Keratinocyte (primary cell): Measurements from ENCODE around the gene ADGRD1. TPM values are rescaled to one million over a fixed set of nuclear protein-coding genes. Genes with fewer than 3 reads are reported as not detected.

ENCODE experiments used
- DNase-seq: peaks from one replicate; pipeline ENCODE4 v3.0.0-alpha.2; 2011; ENCODE audit warnings: low read depth, missing footprints, low spot score
- FAIRE-seq: peaks from 2 replicates; lab custom pipeline; 2011; peaks lifted over from hg19 to GRCh38; lab: Jason Lieb, UNC
- H2AFZ ChIP-seq: 2 replicates; pipeline ENCODE4 v1.6.0; 2012; ENCODE audit warnings: low read length, control low read depth, inconsistent platforms; ENCODE audit not compliant: control insufficient read depth
- H3K27ac ChIP-seq: 2 replicates; pipeline ENCODE4 v1.5.1; 2011; ENCODE audit warnings: low read length; ENCODE audit not compliant: control insufficient read depth, insufficient read depth
- H3K27me3 ChIP-seq: 3 replicates; pipeline ENCODE4 v1.6.0; 2011; ENCODE audit warnings: low read length; ENCODE audit not compliant: control insufficient read depth, insufficient read depth; ENCODE audit errors: extremely low read depth
- H3K36me3 ChIP-seq, 2 experiments: 2 replicates in 1 of 2; 3 replicates in 1 of 2; pipeline ENCODE4 v1.5.1; 2011; ENCODE audit warnings: low read length in 2 of 2, mild to moderate bottlenecking in 1 of 2; ENCODE audit not compliant: control insufficient read depth in 2 of 2, insufficient read depth in 2 of 2; ENCODE audit errors: extremely low read depth in 1 of 2
- H3K4me1 ChIP-seq: 3 replicates; pipeline ENCODE4 v1.5.1; 2011; ENCODE audit warnings: low read length; ENCODE audit not compliant: control insufficient read depth, insufficient read depth; ENCODE audit errors: extremely low read depth
- H3K4me2 ChIP-seq: 3 replicates; pipeline ENCODE4 v1.6.0; 2011; ENCODE audit warnings: low read depth, low read length; ENCODE audit not compliant: control insufficient read depth, insufficient read depth; ENCODE audit errors: extremely low read depth
- H3K4me3 ChIP-seq, 3 experiments: fragments of 200-600 bp in 1 of 3; sonication (generic) in 1 of 3; 2 replicates in 2 of 3; 3 replicates in 1 of 3; pipeline ENCODE4 v1.5.1; 2011 to 2016; ENCODE audit warnings: low read length in 3 of 3, mild to moderate bottlenecking in 3 of 3, control low read depth in 2 of 3, inconsistent platforms in 1 of 3, low read depth in 1 of 3, mixed read lengths in 1 of 3, mixed run types in 1 of 3, moderate library complexity in 1 of 3; ENCODE audit not compliant: control insufficient read depth in 2 of 3, insufficient read depth in 2 of 3; ENCODE audit errors: extremely low read depth in 1 of 3
- H3K79me2 ChIP-seq: 2 replicates; pipeline ENCODE4 v1.6.0; 2012; ENCODE audit warnings: low read length; ENCODE audit not compliant: control insufficient read depth, insufficient read depth
- H3K9ac ChIP-seq: 3 replicates; pipeline ENCODE4 v1.6.0; 2011; ENCODE audit warnings: low read length; ENCODE audit not compliant: control insufficient read depth, insufficient read depth; ENCODE audit errors: extremely low read depth
- H3K9me1 ChIP-seq: 3 replicates; pipeline ENCODE4 v1.6.0; 2011; ENCODE audit warnings: low read length; ENCODE audit not compliant: control insufficient read depth, insufficient read depth; ENCODE audit errors: extremely low read depth
- H3K9me3 ChIP-seq: 2 replicates; pipeline ENCODE4 v1.5.1; 2012; ENCODE audit warnings: low read depth, low read length; ENCODE audit not compliant: control insufficient read depth
- H4K20me1 ChIP-seq: 3 replicates; pipeline ENCODE4 v1.6.0; 2011; ENCODE audit warnings: low read length; ENCODE audit not compliant: control insufficient read depth, insufficient read depth; ENCODE audit errors: extremely low read depth
- EZH2 ChIP-seq: IDR thresholded peaks from one replicate; pipeline ENCODE4 v1.6.1; 2012; ENCODE audit warnings: inconsistent platforms, mild to moderate bottlenecking, low read length, moderate library complexity
- dilution Hi-C: fragments of 300-500 bp; cut with MboI; formaldehyde crosslinking; loops from one replicate; pipeline ENCODE4 v1.7.0; 2020; ENCODE audit warnings: low sequenced_read_pairs; ENCODE audit not compliant: extremely low pct_ligation_motif_present
- polyA plus RNA-seq, 5 experiments: library from polyadenylated mRNA; depleted of rRNA in 3 of 5; stranded (reverse) in 3 of 5; stranded (forward) in 1 of 5; unstranded in 1 of 5; fragments of >200 nt; gene quantifications; 1 replicate in 1 of 5; 2 replicates in 3 of 5; 3 replicates in 1 of 5; pipeline versions ENCODE4 v1.2.1 to v1.2.3, GENCODE V29; 2011 to 2012; ENCODE audit warnings: missing spikeins in 2 of 5, low read depth in 1 of 5, low replicate concordance in 1 of 5
- TF ChIP-seq, protein P1 (sequence below), 3 experiments: IDR thresholded peaks in 1 of 3; conservative IDR thresholded peaks in 1 of 3; optimal IDR thresholded peaks in 1 of 3; 2 replicates in 2 of 3; 3 replicates in 1 of 3; pipeline versions ENCODE3 to v1.5.1; 2011; ENCODE audit warnings: low read length in 3 of 3, mild to moderate bottlenecking in 3 of 3, moderate library complexity in 2 of 3, control low read depth in 1 of 3, inconsistent platforms in 1 of 3; ENCODE audit not compliant: insufficient read depth in 2 of 3; ENCODE audit errors: extremely low read depth in 1 of 3

Gene ADGRD1
- polyA plus RNA-seq, 1 donor (not counting 4 experiments of a cell fraction or from before 2014, with no cell fraction given), result not detected

DNA sequence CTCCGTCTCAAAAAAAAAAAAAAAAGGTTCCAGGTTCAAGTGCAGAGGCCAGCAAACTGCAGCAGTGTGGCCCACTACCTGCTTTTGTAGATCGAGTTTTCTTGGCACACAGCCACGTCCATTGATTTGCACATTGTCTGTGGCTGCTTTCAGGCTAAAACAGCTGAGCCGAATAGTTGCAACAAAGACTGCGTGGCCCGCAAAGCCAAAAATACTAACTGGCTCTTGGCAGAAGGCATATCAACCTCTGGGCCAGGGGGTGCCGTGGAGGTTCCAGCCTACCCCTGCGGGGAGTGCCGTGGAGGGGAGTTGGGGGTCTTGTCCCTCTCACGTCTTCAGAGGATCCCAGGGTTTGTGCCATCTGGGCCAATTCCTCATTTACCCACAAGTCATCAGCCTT, 170.1 kb downstream of the ADGRD1 start:
- DNase-seq, result no peak
- H3K9me3 ChIP-seq, result no peaks in the 10 kb centered on the region
- no peak for FAIRE-seq

DNA sequence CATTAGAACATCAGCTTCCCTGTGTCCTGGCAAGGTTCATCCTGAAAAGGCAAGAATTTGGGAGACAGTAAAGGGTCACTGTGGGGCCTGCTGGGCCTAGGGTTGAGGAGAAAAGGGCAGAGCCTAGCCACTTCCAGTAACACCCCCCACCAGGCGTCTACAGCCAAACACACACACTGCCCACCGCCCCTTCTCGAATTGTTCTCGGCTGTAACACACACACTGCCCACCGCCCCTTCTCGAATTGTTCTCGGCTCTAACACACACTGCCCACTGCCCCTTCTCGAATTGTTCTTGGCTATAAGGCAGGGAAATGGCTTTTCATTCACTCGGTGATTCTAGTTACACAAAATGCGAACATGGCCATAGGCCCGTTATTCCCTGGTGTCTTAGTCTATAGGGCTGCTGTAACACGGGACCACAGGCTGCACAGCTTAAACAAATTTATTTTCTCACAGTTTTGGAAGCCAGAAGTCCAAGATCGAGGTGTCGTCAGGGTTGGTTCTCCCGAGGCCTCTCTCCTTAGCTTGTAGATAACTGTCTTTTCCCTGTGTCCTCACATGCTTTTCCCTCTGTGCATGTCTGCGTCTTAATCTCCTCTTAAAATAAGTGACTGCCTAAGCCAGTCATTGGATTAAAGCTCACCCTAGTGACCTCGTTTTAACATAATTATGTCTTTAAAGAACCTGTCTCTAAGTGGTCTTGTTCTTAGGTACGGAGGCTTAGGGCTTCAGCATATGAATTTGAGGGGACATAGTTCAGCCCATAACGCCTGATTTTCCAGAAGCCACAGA, 171.0 kb downstream of the ADGRD1 start:
- FAIRE-seq, result no peak
- no peak for DNase-seq
- H2AFZ ChIP-seq, result no peak overlapping the region
- H3K27me3 ChIP-seq, result no peaks in the 10 kb centered on the region
- no peaks in the 10 kb centered on the region for H3K9me3 ChIP-seq
- no peaks in the 10 kb centered on the region for H3K36me3 ChIP-seq
- dilution Hi-C loops, result no loop called here
- no peaks in the 10 kb centered on the region for H4K20me1 ChIP-seq
- no peak overlapping the region for H3K4me2 ChIP-seq
- no peak overlapping the region for H3K27ac ChIP-seq
- no peak for TF ChIP-seq EZH2
- TF ChIP-seq, protein P1, sequence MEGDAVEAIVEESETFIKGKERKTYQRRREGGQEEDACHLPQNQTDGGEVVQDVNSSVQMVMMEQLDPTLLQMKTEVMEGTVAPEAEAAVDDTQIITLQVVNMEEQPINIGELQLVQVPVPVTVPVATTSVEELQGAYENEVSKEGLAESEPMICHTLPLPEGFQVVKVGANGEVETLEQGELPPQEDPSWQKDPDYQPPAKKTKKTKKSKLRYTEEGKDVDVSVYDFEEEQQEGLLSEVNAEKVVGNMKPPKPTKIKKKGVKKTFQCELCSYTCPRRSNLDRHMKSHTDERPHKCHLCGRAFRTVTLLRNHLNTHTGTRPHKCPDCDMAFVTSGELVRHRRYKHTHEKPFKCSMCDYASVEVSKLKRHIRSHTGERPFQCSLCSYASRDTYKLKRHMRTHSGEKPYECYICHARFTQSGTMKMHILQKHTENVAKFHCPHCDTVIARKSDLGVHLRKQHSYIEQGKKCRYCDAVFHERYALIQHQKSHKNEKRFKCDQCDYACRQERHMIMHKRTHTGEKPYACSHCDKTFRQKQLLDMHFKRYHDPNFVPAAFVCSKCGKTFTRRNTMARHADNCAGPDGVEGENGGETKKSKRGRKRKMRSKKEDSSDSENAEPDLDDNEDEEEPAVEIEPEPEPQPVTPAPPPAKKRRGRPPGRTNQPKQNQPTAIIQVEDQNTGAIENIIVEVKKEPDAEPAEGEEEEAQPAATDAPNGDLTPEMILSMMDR (optimal IDR thresholded peaks at IDR 0.05 in 1 of 3, IDR thresholded peaks at IDR 0.05 in 1 of 3, conservative IDR thresholded peaks at IDR 0.05 in 1 of 3; ENCODE audit: extremely low read depth in 1 of 3, insufficient read depth in 2 of 3, low read length in 3 of 3), result no peak
- no peaks in the 10 kb centered on the region for H3K79me2 ChIP-seq
- H3K9ac ChIP-seq, result no peak overlapping the region
- H3K4me3 ChIP-seq, result no peak overlapping the region
- no peaks in the 10 kb centered on the region for H3K4me1 ChIP-seq
- no peaks in the 10 kb centered on the region for H3K9me1 ChIP-seq

More for the DNA sequence above, 170.1 kb downstream of the ADGRD1 start:
- H3K9ac ChIP-seq, result no peak overlapping the region
- no peaks in the 10 kb centered on the region for H3K79me2 ChIP-seq
- no peaks in the 10 kb centered on the region for H4K20me1 ChIP-seq
- no peak overlapping the region for H3K4me2 ChIP-seq
- dilution Hi-C loops, result no loop called here
- H3K9me1 ChIP-seq, result no peaks in the 10 kb centered on the region
- no peaks in the 10 kb centered on the region for H3K4me1 ChIP-seq
- no peak for TF ChIP-seq EZH2
- TF ChIP-seq, protein P1 (optimal IDR thresholded peaks at IDR 0.05 in 1 of 3, IDR thresholded peaks at IDR 0.05 in 1 of 3, conservative IDR thresholded peaks at IDR 0.05 in 1 of 3; ENCODE audit: extremely low read depth in 1 of 3, insufficient read depth in 2 of 3, low read length in 3 of 3), result no peak
- H2AFZ ChIP-seq, result no peak overlapping the region
- no peak overlapping the region for H3K4me3 ChIP-seq
- H3K36me3 ChIP-seq, result no peaks in the 10 kb centered on the region
- H3K27me3 ChIP-seq, result no peaks in the 10 kb centered on the region
- no peak overlapping the region for H3K27ac ChIP-seq
